ENCODE data around the gene OR8B12.

- TF ChIP-seq CTCF (conservative IDR thresholded peaks at IDR 0.05; ENCODE audit: low read depth, low read length) (no peak), EZH2 (IDR thresholded peaks at IDR 0.05; ENCODE audit: low read length, unreplicated experiment) (no peak)
Measured at GRCh38 chr11:124582565-124582964, 39.1 kb upstream of the OR8B12 start.

Data from PC-3 (cell line).